CD4-positive, alpha-beta T cell treated with Interleukin-17A for 1 hour (primary cell): ENCODE measurements around the gene SPNS2.

Source experiments
- DNase-seq: peaks from one replicate; pipeline ENCODE4 v3.0.0-alpha.2; 2020

SPNS2 gene

GRCh38 chr17:4522661-4523060 is 24.0 kb downstream of the SPNS2 start:
- DNase-seq, result no peak

GRCh38 chr17:4523946-4524345 is 25.3 kb downstream of the SPNS2 start:
- no peak for DNase-seq

GRCh38 chr17:4525691-4526397 is 27.2 kb downstream of the SPNS2 start:
- DNase-seq, result no peak

- DNase-seq, result no peak
These were observed 28.5 kb downstream of the SPNS2 start for GRCh38 chr17:4527134-4527533.

GRCh38 chr17:4527566-4528125 is 29.0 kb downstream of the SPNS2 start:
- DNase-seq, result no peak

- DNase-seq, result no peak
These were observed 31.0 kb downstream of the SPNS2 start for GRCh38 chr17:4529533-4530152.

GRCh38 chr17:4530799-4531730 is 32.4 kb downstream of the SPNS2 start:
- no peak for DNase-seq

GRCh38 chr17:4531988-4532736 is 33.5 kb downstream of the SPNS2 start:
- DNase-seq, result no peak

GRCh38 chr17:4532860-4533522 is 34.3 kb downstream of the SPNS2 start:
- no peak for DNase-seq

GRCh38 chr17:4533523-4534504 is 35.1 kb downstream of the SPNS2 start:
- DNase-seq, result no peak

GRCh38 chr17:4534515-4534914 is 35.8 kb downstream of the SPNS2 start:
- no peak for DNase-seq

GRCh38 chr17:4534928-4535666 is 36.4 kb downstream of the SPNS2 start:
- no peak for DNase-seq

GRCh38 chr17:4535667-4536258 is 37.1 kb downstream of the SPNS2 start:
- no peak for DNase-seq

GRCh38 chr17:4536259-4536741 is 37.6 kb downstream of the SPNS2 start:
- no peak for DNase-seq

GRCh38 chr17:4536742-4537411 is 38.2 kb downstream of the SPNS2 start:
- DNase-seq, result no peak

GRCh38 chr17:4537451-4538235 is 39.0 kb downstream of the SPNS2 start:
- DNase-seq, result no peak

- no peak for DNase-seq
These were observed 39.7 kb downstream of the SPNS2 start for GRCh38 chr17:4538236-4539002.
